NB4 (cell line): ENCODE results near the gene RGS13.
A peak's percentile ranks its signal among the peaks of the same experiment; 100 is the strongest.

Source experiments
- DNase-seq: peaks from one replicate; pipeline ENCODE4 v3.0.0; 2010; ENCODE audit warnings: low read depth
- H3K4me3 ChIP-seq: one replicate; pipeline ENCODE4 v1.5.1; 2011; ENCODE audit warnings: mild to moderate bottlenecking, low read depth, low read length, moderate library complexity
- CTCF ChIP-seq: IDR thresholded peaks from one replicate; pipeline ENCODE4 v1.5.1; 2012; ENCODE audit warnings: low read depth, low read length
- MAX ChIP-seq: IDR thresholded peaks from 2 replicates; pipeline ENCODE4 v1.6.1; 2011; ENCODE audit warnings: low read depth, low read length
- MYC ChIP-seq: IDR thresholded peaks from 2 replicates; pipeline ENCODE4 v1.6.1; 2011; ENCODE audit warnings: low read depth, low read length
- POLR2A ChIP-seq: IDR thresholded peaks from 2 replicates; pipeline ENCODE4 v1.6.1; 2011; ENCODE audit warnings: mild to moderate bottlenecking; ENCODE audit not compliant: insufficient read length; ENCODE audit errors: extremely low read depth

RGS13 gene

GRCh38 chr1:192598589-192598988 is 37.4 kb upstream of the RGS13 start:
- TF ChIP-seq MYC (no peak), MAX (no peak), POLR2A (no peak), CTCF (no peak)
- no peak for DNase-seq
- no peak overlapping the region for H3K4me3 ChIP-seq

- DNase-seq, result no peak
- TF ChIP-seq CTCF, result no peak
- H3K4me3 ChIP-seq, result no peak overlapping the region
Measured at GRCh38 chr1:192600275-192600674, 35.7 kb upstream of the RGS13 start.

GRCh38 chr1:192601143-192601542 is 34.8 kb upstream of the RGS13 start:
- H3K4me3 ChIP-seq, result no peak overlapping the region
- TF ChIP-seq MAX (no peak), POLR2A (no peak), CTCF (no peak), MYC (no peak)
- DNase-seq, result no peak

GRCh38 chr1:192601567-192601966 is 34.4 kb upstream of the RGS13 start:
- no peak overlapping the region for H3K4me3 ChIP-seq
- DNase-seq, result peak; percentile 17
- no peak for TF ChIP-seq MAX
- no peak for TF ChIP-seq MYC
- TF ChIP-seq CTCF, result no peak
- no peak for TF ChIP-seq POLR2A

GRCh38 chr1:192602757-192603156 is 33.2 kb upstream of the RGS13 start:
- no peak for DNase-seq
- H3K4me3 ChIP-seq, result no peak overlapping the region
- no peak for TF ChIP-seq MAX

GRCh38 chr1:192603218-192603787 is 32.6 kb upstream of the RGS13 start:
- TF ChIP-seq MYC, result no peak
- TF ChIP-seq MAX, result no peak
- no peak for TF ChIP-seq POLR2A
- TF ChIP-seq CTCF, result no peak
- H3K4me3 ChIP-seq, result no peak overlapping the region
- DNase-seq, result no peak
